Stimulated activated CD8-positive, alpha-beta memory T cell treated with anti-CD3 and anti-CD28 coated beads, Interleukin-15, amount 100 ng/mL, for 48 hours (primary cell): ENCODE data around the gene CERS2.

Source experiments
- DNase-seq, 2 donors: peaks; one replicate each; pipeline ENCODE4 v3.0.0-alpha.2; 2020; ENCODE audit warnings: low read depth in 2 of 2

Gene CERS2

DNA sequence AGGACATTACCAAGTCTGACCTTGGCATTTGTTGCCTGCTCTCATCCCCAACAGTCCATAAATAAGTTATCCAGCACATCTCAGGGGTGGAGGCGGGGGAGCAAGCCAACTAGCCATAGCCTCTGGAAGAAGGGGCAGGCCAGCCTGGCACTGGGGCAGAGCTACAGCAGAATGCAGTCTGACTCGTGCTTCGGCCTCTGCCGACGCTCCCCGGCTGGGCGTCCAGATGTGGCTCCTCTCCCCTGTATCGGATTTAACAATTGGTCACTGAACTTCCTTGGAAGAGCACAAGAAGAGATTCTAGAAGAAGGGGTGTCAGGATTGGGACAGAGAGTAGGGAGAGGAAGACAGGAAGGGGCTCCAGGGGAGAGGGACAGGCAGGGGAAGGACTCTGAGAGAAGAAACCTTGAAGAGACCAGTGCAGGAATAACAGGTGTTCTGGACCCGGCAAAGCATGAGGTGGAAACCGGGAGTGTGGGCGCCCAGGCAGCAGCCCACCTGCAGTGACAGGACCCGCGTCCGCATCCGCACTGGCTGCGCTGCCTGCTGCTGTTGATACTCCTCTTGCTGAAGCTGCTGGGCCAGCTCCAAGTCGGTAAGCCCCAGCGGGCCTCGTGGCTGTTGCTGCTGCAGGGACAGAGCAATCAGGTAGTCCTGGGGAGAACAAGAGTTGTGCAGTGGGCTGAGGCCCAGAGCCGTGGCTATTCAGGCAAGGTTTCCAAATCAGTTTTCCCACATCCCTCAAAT, 22.7 kb upstream of the CERS2 start:
- no peak for DNase-seq

DNA sequence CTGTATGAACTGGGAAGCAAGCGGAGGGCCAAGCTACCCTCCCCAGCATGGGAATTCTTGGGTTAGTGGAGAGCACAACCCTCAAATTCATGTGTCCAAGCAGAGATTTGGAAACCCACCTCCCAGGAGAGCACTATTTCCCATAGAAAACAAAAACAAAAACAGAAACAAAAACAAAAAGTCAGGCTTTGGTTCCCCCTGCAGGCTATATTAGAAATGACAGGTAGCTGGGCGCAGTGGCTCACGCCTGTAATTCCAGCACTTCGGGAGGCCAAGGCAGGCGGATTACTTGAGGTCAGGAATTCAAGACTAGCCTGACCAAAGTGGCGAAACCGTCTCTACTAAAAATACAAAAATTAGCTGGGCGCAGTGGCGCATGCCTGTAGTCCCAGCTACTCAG, 21.3 kb upstream of the CERS2 start:
- no peak for DNase-seq

DNA sequence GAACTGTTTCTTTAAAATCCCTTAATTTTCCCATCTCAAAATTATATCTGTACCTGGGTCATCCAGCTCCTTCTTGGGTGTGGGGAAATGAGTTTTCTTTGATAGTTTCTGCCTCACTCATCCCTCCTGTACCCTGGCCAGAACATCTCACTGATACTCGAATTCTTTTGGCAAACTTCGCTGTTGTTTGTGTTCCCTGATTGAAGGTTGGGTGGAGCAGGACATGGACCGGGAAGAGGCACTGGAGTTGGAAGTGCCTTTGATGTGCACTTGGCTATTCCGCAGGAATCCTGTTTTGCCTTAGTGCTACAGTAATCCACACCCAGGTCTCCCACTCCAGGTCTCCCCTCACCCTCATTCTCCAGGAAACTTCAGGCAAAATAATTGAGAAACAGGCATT, 20.8 kb upstream of the CERS2 start:
- no peak for DNase-seq

DNA sequence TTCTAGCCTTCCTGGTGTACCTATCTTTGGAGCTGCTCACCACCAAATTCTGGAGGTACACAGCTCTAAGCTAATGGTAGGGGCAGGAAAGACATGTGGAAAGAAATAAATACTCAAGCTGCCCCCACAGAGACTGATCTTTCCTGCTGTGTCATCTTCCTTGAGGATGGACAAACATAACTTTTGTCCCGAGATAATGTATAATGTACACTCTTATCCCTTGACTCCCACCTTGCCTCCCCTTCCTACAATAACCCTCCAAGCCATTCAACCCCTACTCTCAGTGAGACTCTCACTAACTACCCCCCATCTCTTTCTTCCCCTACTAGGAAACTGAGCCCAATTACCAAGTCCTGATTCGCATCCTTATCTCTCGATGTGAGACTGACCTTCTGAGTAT, 19.6 kb upstream of the CERS2 start:
- no peak for DNase-seq

DNA sequence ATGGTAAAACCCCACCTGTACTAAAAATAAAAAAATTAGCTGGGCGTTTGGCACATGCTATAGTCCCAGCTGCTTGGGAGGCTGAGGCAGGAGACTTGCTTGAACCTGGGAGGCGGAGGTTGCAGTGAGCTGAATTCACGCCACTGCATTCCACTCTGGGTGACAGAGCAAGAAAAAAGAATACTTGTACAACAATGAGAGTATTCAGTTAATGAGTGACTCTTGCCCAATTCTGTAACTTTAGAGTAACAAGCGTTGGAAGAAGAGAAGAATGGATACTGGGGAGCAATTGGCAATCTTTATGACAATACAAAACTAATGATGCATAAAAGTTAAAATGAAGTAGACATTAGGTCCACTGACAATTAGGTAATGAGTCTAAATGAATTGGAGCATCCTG, 18.0 kb upstream of the CERS2 start:
- no peak for DNase-seq

DNA sequence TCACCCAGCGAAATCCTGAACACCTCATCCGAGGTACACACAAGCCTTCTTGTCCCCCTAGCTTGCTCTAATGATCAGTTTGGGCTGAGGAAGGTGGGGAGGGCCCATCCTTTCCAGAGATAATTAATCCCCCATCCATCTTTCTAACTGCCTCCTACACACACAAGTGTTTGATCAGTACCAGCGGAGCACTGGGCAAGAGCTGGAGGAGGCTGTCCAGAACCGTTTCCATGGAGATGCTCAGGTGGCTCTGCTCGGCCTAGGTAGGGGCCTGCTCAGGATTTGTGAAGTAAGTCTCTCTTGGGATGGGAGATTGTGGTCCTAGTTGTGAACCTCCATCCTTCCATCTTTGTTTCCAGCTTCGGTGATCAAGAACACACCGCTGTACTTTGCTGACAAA, 13.3 kb upstream of the CERS2 start:
- DNase-seq = no peak

DNA sequence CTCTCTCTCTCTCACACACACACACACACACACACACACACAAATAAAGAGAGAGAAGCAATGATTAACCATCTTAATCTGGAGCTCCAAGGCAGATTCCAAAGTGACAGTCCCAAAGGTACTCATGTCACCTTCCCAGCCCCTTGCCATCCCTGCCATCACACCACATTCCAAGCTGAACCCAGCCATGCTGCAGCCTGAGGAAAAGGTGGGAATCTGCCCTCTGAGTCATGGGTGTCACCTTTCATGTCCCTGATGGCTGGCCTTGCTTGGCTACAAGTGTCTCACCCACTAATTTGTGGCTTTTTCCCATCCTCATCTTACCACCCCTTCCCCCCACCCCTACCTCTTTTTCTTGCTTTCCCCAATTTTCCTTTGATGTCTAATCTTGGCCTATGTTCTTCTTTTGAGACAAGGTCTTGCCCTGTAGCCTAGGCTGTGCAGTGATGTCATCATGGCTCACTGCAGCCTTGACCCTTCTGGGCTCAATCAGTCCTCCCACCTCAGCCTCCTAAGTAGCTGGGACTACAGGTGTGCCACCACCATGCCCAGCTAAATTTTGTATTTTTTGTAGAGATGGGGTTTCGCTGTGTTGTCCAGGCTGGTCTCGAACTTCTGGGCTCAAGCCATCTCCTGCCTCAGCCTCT, 10.7 kb upstream of the CERS2 start:
- DNase-seq = no peak

DNA sequence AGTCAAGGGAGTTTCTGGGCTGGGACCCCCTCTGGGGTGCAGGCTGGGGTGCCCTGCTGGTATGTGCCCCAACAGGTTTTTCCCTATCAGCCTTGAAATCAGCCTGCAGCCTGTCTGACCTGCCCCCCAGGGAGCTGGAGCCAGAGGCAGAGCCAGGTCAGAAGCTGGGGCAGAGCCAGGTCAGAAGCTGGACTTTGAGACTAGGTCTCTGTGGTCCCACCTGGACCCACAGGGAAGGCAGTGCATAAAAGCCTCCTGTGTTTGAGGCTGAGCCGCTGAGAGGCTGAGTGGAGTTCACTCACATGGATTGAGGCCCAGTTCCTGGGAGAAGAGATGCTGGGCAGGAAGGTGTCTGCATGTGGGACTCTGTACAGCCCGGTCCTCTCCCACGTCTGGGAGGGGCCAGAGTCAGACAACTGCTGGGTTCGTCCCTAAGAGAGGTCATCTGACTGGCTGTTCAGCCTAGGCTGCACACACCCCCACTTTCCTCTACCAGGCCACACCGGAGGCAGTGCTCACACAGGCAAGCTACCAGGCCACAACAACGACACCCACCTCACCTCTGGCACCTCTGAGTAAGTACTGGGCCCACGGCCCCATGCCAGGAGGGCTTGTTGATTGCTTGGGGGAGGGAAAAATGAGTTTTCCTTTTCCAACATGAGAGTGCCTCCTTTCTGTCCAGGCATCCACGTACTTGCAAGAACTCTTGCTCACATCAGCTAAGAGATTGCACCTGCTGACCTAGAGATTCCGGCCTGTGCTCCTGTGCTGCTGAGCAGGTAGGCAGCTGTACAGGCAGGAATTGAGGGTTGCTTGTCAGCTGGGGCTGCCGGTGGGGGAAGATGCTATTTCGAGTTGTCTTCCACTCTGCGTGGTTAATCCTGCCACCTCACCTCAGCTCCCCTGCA, 7.4 kb upstream of the CERS2 start, which contains the start of gene ANXA9:
Gene ANXA9, plus strand, starts transcription at position 488 of the 908 bp plus-strand sequence. CDS start 814 bp downstream, outside the sequence.
- DNase-seq = no peak

DNA sequence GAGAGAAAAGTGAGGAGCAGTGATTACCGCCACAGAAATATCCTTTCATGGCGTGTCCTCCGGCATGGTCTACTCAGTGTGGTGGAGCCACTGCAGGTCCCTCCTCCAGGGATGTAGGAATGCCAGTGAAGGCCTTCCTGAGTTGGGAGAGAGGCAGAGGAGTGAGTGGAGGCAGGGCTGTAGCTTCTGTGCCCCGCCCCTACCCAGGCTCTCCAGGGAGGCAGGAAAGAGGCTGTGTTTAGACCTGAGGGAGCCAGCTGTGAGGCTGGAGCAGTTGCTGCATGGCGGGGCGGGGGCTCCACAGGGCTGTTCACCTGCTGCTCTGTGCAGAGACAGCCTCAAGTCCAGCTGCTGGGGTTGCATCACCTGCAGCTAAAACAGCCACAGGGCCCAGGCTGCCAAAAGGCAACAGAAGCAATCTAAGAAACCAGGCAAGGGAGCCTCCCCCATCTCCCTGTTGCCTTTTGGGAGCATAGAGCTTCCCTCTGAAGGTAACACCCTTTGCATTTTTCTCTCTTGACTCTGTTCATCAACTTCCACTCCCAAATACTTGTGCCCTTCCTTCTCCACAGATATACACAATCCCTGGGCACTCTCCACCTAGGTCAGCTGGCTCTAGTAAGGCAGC, 6.7 kb upstream of the CERS2 start:
- no peak for DNase-seq

DNA sequence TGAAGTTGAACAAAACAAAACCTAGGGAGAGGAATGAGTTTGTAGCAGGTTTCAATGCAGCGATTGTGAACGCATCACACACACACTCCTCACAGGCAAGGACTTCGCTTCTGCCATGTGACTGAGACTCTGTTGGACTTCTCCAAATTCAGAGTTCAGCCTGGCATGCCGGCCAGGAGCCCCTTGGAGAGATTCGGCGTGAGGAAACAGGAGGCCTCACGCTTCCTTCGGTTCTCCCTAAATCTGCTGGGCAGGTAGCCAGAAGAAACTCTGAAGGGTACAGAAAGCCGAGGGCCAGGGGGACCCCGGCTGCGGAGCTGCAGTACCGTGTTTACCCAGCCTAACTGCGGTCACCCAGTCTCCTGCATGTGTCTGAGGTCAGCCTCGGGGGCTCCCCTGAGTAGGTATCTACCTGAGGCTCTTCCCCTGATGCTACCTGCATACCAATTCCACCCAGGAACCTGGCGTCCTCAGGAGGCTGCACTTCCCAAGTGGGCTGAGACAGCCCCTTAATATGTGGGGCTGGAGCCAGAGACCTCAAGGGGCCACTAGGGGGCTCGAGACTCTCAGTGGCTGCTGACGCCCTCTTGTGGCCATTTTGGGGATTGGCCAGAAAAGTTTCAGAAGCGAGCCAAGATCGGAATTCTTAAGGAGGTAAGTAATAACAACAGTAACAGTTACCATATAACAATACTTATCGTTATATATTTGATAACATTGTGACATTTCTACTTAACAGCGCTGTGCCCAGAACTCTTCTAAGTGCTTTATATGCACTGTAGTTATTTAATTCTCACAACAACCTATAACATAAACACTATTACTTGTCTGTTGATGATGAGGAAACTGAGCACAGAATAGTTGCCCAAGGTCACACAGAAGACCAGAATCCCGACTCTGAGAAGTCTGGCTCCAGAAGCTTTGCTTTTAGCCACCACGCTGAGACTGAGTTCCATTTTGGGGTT, 4.7 kb upstream of the CERS2 start:
- peak; percentile 70 to 75 for DNase-seq

DNA sequence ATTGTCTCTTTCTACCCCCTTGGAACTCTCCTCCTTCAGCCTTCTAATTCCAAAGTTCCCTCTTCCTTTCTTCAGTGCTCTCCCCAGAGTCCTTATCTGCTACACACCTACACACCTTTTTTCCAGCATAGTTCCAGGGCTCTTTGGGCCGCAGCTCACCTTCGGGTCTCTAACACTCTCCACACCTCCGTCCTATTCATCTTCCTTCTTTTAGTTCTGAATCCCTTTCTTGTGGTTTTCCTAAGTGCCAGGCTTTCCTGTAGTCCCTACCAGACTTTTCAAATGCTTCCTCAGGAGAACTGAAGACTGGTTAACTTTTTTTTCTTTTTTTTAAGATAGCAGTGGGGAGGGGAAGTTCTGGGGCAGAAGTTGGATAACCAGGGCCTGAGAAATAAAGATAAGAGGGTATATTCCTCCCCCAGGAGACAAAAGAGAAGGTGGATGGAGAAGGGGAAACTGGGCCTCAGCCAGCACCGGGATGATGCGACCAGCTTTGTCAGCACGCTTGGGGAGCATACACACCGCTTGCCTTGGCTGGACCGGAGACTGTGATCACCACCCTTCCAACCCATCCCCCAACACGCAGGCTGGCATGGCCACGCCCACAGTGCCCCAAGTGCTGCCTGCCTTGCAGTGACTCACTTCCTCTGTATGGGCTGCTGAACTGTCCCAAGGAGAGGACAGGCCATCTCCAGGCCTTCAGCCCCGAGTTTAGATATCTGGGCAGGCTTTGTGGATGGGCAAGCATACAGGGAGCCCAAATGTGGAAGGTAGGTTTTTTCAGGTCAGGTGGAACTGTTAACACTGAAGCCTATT, 2.5 kb upstream of the CERS2 start:
- peak; percentile 69 for DNase-seq

DNA sequence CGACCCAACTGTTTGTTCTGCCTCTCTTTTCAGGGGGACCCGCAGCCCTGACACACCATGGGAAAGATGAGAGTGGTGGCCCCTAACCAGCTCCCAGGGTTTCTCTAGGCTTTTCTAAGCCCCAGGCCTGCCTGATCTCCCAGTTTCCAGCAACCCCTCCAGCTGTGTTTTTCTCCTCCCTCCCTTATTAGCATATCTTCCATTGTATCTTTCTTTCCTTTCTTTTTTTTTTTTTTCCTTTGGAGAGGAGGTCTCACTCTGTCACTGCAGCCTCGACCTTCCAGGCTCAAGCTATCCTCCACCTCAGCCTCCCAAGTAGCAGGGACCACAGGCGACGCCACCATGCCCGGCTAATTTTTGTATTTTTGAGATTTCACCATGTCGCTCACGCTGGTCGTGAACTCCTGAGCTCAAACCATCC, 1.8 kb upstream of the CERS2 start:
- no peak for DNase-seq

DNA sequence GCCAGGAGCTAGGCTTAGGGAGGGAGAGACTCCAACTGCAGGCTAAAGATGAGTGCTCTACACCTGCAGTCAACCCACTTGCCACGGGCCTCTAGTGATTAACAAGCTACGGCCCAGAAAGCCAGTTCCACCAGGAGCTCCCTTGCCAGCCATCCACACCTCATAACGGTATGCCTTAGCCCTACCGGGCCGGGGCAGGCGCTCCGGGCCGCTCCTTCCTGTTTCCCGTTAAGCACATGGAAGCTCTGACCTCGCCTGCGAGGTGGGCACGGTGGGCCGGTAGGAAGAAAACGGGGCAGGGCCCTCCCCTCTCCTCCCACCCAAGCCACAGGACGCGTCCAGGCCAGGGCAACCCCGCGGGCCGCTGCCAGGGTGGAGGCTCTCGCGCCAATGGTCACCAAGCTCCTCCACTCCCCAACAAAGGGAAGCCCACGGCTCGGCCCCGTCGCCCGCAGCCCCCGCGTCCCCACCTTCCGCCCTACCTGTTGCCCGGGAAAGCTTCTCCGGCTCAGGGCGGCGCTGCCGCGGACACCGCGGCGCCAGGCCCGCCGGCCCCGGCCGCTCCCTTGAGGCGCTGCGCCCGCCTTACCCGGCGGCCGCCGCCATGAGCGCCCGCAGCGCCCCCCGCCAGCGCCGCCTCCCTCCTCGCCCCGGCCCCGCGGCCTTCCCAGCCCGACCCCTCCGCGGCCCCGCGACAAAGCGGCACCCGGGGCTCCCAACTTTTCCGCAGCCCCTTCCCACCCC, 627 bp downstream of the CERS2 start:
- DNase-seq = peak in 1 of 2 donors; percentile 25

DNA sequence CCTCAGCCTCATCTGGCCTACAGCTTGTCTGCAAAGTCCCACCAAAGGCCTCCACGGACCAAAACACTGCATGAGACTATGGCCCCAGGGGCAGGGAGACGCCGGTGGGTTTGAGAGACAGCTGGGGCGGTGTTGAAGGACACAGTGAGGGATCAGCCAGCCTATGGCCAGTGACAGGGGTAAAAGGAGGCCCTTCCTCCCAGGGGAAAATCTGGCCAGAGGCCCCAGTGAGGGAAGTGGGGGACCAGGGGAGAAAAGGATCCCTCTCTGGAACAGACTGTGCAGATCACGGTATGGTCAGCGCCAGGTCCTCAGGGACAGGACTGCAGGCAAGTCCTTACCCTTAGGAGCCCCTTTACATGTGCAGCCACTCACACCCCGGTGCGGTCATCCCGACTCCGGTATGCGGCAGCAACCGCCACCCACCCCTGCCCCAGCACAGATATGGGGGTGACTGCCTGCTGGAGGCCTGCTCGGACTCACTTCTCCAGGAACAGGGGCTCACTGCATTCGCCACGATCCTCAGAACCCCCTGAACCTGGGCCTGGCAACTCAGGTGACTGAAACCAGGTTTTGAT, 1.3 kb downstream of the CERS2 start:
- DNase-seq = peak in 1 of 2 donors; percentile 14

DNA sequence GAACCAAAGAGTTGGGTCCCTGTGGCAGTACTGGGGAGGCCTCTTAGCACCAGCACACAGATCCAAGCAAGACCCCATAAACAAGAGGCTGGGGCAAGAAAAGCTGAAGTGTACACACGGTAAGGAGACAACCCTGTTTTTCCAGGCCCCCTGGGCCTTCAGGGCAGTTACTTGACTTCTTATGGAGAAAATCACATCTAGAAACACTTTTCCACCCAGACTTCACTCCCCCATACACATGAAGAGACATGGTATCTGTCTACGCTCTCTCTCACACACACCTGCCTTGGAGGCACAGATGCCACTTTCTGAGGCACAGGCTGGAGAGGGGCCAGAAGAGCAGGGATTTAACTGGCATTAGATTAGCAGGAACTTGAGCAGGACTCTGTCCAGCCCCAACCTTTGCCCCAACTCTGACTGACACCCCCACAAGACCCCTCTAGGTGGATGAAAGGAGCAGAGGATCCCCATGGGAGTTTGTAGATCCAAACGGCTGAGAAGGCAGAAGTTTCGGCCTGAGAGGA, 2.2 kb downstream of the CERS2 start:
- no peak for DNase-seq

DNA sequence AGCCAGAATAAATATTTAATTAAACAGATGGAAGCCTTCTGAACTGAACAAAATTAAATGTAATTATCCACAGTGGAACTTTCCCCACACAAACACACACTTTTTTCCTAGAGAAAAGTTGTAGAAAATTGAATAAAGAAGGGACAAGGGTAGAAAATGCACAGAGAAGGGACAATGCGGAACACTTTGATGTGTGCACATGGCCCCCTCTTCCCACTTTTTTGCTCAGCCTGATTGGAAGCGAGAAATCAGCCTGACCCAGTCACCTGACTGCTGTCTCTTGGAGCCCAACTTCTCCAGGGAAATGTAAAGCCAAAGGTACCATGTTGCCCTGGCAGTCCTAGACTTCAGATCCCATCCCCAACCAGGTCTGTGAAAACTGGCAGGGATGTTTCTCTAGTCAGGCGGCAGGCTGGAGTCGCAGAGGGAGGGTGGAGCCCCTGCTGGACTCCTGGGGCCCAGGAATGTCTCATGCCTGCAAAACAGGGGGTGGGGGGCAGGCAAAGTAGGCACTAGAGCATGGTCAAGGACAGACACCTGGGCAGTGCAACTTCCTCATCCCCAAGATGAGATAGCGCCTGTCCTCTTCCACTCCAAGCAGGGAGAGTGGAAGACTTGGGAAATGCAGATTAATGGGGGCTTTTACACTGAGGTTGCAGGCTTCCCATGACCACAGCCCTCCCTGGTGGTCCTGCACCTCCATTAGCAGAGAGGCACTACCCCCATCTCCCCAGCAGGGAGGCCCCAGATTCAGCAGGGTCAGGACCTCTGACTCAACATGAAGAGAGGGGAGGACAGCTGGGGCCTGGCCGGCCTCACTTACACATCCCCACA, 2.8 kb downstream of the CERS2 start:
- no peak for DNase-seq

DNA sequence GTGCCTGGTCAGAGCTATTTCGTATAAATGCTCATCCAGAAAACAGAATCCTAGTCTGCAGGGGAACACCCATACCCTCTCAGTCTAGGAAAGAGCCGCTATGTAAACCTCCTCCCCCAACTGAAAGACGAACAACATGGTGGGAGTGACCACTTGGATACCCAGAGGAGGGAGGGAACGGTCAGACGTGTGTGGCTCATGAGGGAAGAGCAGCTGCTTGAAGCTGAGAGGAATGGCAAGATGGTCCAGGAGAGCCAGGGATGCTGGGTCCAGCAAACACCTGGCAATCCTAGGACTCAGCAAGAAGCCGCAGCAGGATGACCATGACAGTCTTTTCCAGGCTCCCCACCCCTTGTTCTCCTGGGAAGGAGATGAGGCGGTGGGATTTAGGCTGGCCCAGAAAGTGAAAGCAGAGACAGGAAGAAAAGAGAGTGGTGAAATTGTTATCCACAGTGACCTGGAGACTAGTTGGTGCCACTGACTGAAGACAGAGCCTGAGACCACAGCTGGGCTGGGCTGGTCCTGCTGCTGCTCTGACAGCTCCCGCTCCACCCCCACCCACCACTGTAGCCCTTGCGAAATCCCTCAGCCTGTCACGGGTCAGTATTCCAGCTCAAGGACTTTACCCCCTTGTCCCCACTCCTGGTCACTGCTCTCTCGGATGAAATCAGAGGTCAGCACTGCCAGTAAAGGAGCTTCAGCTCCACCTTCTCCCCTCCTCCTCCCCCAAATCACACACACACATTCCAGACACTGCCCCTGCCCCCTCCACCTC, 3.6 kb downstream of the CERS2 start:
- no peak for DNase-seq
